GM18870 (cell line): ENCODE data around the gene LTA4H.

Experiments
- ATAC-seq: cut with Tn5 transposase; IDR thresholded peaks from one replicate; pipeline ENCODE4 v1.9.1; 2021; ENCODE audit warnings: moderate library complexity; ENCODE audit not compliant: unreplicated experiment

LTA4H gene

GRCh38 chr12:95960241-95960640, 75.1 kb downstream of the LTA4H start:
- no peak for ATAC-seq

GRCh38 chr12:95959107-95959506, 76.3 kb downstream of the LTA4H start:
- no peak for ATAC-seq

GRCh38 chr12:95956557-95957145, 78.7 kb downstream of the LTA4H start:
- no peak for ATAC-seq

DNA sequence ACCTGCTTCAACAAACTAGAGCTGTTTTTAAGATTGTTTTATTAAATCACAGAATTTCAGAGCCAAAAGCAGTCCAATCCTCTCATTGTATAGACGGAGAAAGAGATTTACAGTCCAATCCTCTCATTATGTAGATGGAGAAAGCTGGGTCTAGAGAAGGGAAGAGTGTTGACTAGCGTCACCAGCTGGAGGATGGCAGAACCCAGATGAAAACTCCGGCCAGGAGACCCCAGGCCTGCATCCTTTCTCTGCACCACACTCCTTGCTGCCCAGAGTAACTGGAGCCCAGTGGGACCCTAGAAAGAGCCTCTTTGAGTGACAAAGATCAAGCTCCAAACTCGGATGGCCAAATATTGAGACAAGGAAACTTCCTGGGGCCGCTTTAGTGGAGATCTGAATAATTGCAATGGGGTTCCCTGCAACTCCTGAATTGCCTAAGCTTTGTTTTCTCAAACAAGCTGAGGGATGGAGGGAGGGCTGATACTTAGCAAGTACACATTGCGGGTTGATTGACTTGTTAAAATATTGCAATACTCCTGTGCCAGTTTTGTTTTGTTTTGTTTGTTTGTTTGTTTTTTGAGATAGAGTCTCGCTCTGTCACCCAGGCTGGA, 79.7 kb downstream of the LTA4H start:
- ATAC-seq, result no peak

GRCh38 chr12:95953000-95953399, 82.4 kb downstream of the LTA4H start:
- no peak for ATAC-seq

GRCh38 chr12:95951515-95951914, 83.9 kb downstream of the LTA4H start:
- no peak for ATAC-seq
